Breast epithelium (tissue), 4 donors: ENCODE measurements around the gene ATP13A2. TPM values are rescaled to one million over a fixed set of nuclear protein-coding genes. Genes with fewer than 3 reads are reported as not detected.

Source experiments
- DNase-seq, 2 donors: peaks; one replicate each; pipeline ENCODE4 v3.0.0-alpha.2; 2019; ENCODE audit warnings: low spot score in 2 of 2
- H3K27ac ChIP-seq, 2 donors: fragments of 200-600 bp; sonication (generic) in 1 of 2; one replicate each; pipeline ENCODE4 v1.5.1; 2016 to 2019; ENCODE audit warnings: mild to moderate bottlenecking in 1 of 2
- H3K27me3 ChIP-seq, 2 donors: fragments of 200-600 bp; sonication (generic) in 1 of 2; one replicate each; pipeline versions ENCODE4 v1.5.1 to v1.6.0; 2017 to 2019; ENCODE audit warnings: control low read depth in 1 of 2, mild to moderate bottlenecking in 1 of 2
- H3K36me3 ChIP-seq: fragments of 200-600 bp; one replicate; pipeline ENCODE4 v1.5.1; 2019
- H3K4me1 ChIP-seq, 2 donors: fragments of 200-600 bp; sonication (generic); one replicate each; pipeline ENCODE4 v1.5.1; 2016 to 2019; ENCODE audit warnings: control low read depth in 1 of 2
- H3K4me3 ChIP-seq, 3 donors: fragments of 200-600 bp; sonication (generic); 1 replicate in 2 of 3; 2 replicates in 1 of 3; pipeline ENCODE4 v1.5.1; 2016 to 2019; ENCODE audit warnings: mild to moderate bottlenecking in 3 of 3, moderate library complexity in 2 of 3
- H3K9me3 ChIP-seq, 2 donors: fragments of 200-600 bp; sonication (generic) in 1 of 2; one replicate each; pipeline ENCODE4 v1.5.1; 2016 to 2019; ENCODE audit warnings: control low read depth in 1 of 2
- CTCF ChIP-seq, 3 donors: fragments of 450-650 bp; IDR thresholded peaks; one replicate each; pipeline ENCODE4 v1.5.1; 2016 to 2017; ENCODE audit warnings: antibody characterized with exemption in 3 of 3, mild to moderate bottlenecking in 3 of 3, moderate library complexity in 3 of 3
- POLR2A ChIP-seq: fragments of 450-650 bp; IDR thresholded peaks from one replicate; pipeline ENCODE4 v1.6.1; 2016; ENCODE audit warnings: antibody characterized with exemption, mild to moderate bottlenecking, moderate library complexity
- POLR2AphosphoS5 ChIP-seq, 3 donors: sonication (generic); formaldehyde crosslinking; IDR thresholded peaks; one replicate each; pipeline ENCODE4 v1.6.1; 2017; ENCODE audit warnings: antibody characterized with exemption in 3 of 3
- intact Hi-C: fragments of 100-400 bp; cut with DNase I; formaldehyde crosslinking; loops from one replicate; pipeline ENCODE4 v1.15.1; 2023; ENCODE audit warnings: low total_unique reads
- total RNA-seq, 3 donors: library from RNA; depleted of rRNA; stranded (reverse); fragments of >200 nt; gene quantifications; one replicate each; pipeline ENCODE4 v1.1.0, GENCODE V29; 2016

ATP13A2 gene
- total RNA-seq, 3 donors from 2014 or later: 17.3 to 31.5 (median 31.3) TPM

- H3K27ac ChIP-seq: peak overlapping the region in 1 of 2 donors; percentile 38
- no peak for DNase-seq
Observed at GRCh38 chr1:16976966-16977365, 34.8 kb downstream of the ATP13A2 start.

GRCh38 chr1:16975838-16976237 lies 35.9 kb downstream of the ATP13A2 start:
- Histone ChIP-seq H3K4me3 (no peak overlapping the region), H3K4me1 (peaks cover 5 to 11% of the 10 kb centered on the region in 2 donors), H3K36me3 (no peaks in the 10 kb centered on the region), H3K9me3 (no peaks in the 10 kb centered on the region), H3K27me3 (no peaks in the 10 kb centered on the region), H3K27ac (peak overlapping the region in 1 of 2 donors; percentile 38)
- intact Hi-C loops: no loop called here
- no peak for TF ChIP-seq CTCF (IDR thresholded peaks at IDR 0.05)
- TF ChIP-seq POLR2AphosphoS5 (IDR thresholded peaks at IDR 0.05): no peak
- TF ChIP-seq POLR2A: no peak
- no peak for DNase-seq

More at GRCh38 chr1:16976966-16977365, 34.8 kb downstream of the ATP13A2 start:
- H3K9me3 ChIP-seq: no peaks in the 10 kb centered on the region
- no peaks in the 10 kb centered on the region for H3K27me3 ChIP-seq
- intact Hi-C loops: no loop called here
- H3K4me3 ChIP-seq: no peak overlapping the region
- TF ChIP-seq POLR2A (no peak), CTCF (IDR thresholded peaks at IDR 0.05) (no peak), POLR2AphosphoS5 (IDR thresholded peaks at IDR 0.05) (no peak)
- peaks cover 5 to 11% of the 10 kb centered on the region in 2 donors for H3K4me1 ChIP-seq
- H3K36me3 ChIP-seq: no peaks in the 10 kb centered on the region

GRCh38 chr1:16975211-16975610 lies 36.5 kb downstream of the ATP13A2 start:
- Histone ChIP-seq H3K4me1 (peaks cover 5 to 11% of the 10 kb centered on the region in 2 donors), H3K27ac (no peak overlapping the region), H3K4me3 (no peak overlapping the region), H3K9me3 (no peaks in the 10 kb centered on the region), H3K27me3 (no peaks in the 10 kb centered on the region), H3K36me3 (no peaks in the 10 kb centered on the region)
- DNase-seq: no peak
- intact Hi-C loops: no loop called here
- TF ChIP-seq POLR2A: no peak
- TF ChIP-seq CTCF (IDR thresholded peaks at IDR 0.05): no peak
- TF ChIP-seq POLR2AphosphoS5 (IDR thresholded peaks at IDR 0.05): no peak

- H3K4me3 ChIP-seq: no peak overlapping the region
- TF ChIP-seq CTCF (IDR thresholded peaks at IDR 0.05): no peak
- no peak for TF ChIP-seq POLR2AphosphoS5 (IDR thresholded peaks at IDR 0.05)
- TF ChIP-seq POLR2A: no peak
- H3K9me3 ChIP-seq: no peaks in the 10 kb centered on the region
- no peak overlapping the region for H3K27ac ChIP-seq
- peaks cover 0 to 1% of the 10 kb centered on the region in 2 donors for H3K4me1 ChIP-seq
- no peaks in the 10 kb centered on the region for H3K36me3 ChIP-seq
- intact Hi-C loops: no loop called here
- no peak for DNase-seq
- no peaks in the 10 kb centered on the region for H3K27me3 ChIP-seq
Observed at GRCh38 chr1:16973215-16973614, 38.5 kb downstream of the ATP13A2 start.

GRCh38 chr1:16972189-16972895 lies 39.4 kb downstream of the ATP13A2 start:
- intact Hi-C loops: no loop called here
- Histone ChIP-seq H3K27ac (peak overlapping the region in 1 of 2 donors; percentile 5), H3K36me3 (no peaks in the 10 kb centered on the region)

More at GRCh38 chr1:16972189-16972895, 39.4 kb downstream of the ATP13A2 start:
- Histone ChIP-seq H3K27me3 (no peaks in the 10 kb centered on the region), H3K4me1 (peaks cover 2 to 3% of the 10 kb centered on the region in 2 donors), H3K4me3 (no peak overlapping the region), H3K9me3 (no peaks in the 10 kb centered on the region)
- DNase-seq: no peak
- TF ChIP-seq CTCF (IDR thresholded peaks at IDR 0.05): no peak
- no peak for TF ChIP-seq POLR2AphosphoS5 (IDR thresholded peaks at IDR 0.05)
- no peak for TF ChIP-seq POLR2A
